GM18517 (cell line): ENCODE results near the gene ATP2C2.

ENCODE experiments used
- ATAC-seq: cut with Tn5 transposase; IDR thresholded peaks from one replicate; pipeline ENCODE4 v1.9.1; 2021; ENCODE audit warnings: mild to moderate bottlenecking, moderate library complexity; ENCODE audit not compliant: unreplicated experiment

ATP2C2 gene

GRCh38 chr16:84466692-84467091 is 98.4 kb downstream of the ATP2C2 start:
- no peak for ATAC-seq

DNA sequence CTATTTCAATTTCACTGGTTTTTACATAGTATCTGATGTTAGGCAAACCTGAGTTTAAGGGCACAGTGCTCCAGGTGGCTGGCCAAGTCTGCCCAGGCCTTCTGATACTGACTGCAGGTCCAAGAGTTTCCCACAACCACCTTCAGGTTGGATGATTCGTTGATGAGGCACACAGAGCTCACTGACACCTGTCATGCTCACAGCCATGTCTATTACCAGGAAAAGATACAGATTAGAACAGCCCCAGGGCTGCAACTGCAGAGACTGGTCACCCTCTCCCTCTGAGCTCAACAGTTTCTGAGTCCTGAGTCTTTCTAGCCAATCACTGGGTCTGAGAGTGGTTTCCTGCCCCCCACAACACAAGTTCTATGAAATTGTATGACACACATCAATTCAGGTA is 98.9 kb downstream of the ATP2C2 start:
- ATAC-seq = no peak

DNA sequence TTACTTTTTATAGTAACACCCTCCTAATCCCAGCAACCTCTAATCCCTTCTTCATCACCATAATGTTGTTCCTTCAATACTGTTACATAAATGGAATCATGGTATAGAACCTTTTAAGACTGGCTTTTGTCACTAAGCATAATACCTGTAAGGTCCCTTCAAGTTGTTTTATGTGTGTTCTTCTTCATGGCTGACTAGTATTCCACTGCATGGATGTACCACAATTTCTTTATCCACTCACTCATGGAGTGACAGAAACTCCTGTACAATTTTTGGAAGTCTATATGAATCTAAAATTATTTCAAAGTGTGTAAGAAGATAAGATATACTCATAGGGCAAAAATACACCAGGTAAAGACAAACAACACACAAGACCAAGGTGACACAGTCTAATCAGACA is 99.4 kb downstream of the ATP2C2 start:
- ATAC-seq = no peak

- no peak for ATAC-seq
Measured at GRCh38 chr16:84471316-84471715, 103.0 kb downstream of the ATP2C2 start.

- ATAC-seq = no peak
Measured at GRCh38 chr16:84471966-84472365, 103.6 kb downstream of the ATP2C2 start.

GRCh38 chr16:84475643-84476240 is 107.4 kb downstream of the ATP2C2 start:
- ATAC-seq = no peak

DNA sequence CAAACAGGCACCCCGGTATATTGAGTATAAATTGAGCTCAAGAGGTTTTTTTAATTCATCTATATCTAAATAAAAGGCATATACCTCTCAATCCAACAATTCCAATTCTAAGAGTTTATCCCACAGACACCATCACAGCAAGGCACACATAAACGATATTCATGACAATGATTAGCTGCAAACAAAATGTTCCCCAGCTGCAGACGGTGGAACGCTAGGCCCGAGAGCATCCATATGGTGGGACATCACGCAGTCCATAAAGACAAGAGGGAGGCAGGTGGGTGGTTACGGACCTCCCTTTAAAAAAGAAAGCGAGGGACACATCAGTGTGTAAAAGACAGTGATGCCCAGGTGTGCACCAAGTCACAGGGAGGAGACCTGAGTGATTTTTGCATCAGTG is 108.1 kb downstream of the ATP2C2 start:
- ATAC-seq = no peak

DNA sequence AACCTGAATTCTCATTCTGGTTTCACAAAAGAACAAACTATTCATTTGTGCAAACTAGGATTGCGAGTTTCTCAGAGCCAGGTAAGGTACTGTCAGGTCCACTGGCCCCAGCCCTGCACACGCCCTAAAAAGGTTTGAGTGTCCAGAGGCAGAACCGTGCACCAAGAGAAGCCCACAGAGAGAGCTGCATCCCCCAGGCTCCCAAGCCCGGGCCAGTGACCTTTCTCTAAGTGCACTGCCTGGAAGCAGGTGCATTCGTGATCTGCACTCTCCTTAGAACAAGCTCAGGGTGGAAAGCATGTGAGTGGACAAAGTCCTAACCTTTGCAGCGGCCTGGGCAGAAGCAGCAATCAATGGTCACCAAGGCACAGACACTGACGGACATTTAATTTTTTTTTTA is 109.3 kb downstream of the ATP2C2 start:
- no peak for ATAC-seq

DNA sequence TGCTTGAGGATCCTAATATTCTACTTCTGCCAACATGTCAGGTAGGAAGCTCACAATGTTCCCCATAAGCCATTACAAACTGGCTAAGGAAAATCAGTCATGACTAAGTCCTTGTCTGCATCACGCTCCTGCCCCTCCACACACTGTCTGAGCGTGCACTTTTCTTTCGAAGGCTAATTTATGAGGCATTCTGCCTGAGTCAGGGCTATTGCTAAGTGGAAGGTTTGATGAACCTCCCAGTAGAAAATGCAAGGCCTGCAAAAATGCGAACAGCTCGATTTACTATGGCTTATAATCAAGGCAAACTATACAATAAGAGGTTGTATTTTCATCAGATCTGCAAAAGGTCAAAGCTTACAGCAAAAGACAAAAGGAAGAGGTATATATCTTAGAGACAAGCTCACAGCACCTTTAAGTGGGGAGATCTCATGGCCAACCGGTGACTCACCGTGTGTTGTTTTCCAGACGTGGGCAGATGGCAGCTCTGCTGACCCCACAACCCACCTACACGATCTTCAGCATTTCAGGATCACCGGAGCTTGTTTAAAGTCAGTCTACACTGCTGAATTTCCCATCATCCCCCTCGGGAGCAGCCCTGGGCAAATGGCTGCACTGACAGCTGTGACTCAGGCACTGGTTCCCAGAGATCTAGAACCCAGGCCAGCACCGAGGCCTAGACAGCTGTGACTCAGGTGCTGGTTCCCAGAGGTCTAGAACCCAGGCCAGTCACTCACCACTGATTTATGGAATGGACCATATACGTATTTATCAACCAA is 110.0 kb downstream of the ATP2C2 start:
- ATAC-seq = no peak

- no peak for ATAC-seq
Measured at GRCh38 chr16:84479716-84480450, 111.5 kb downstream of the ATP2C2 start.

DNA sequence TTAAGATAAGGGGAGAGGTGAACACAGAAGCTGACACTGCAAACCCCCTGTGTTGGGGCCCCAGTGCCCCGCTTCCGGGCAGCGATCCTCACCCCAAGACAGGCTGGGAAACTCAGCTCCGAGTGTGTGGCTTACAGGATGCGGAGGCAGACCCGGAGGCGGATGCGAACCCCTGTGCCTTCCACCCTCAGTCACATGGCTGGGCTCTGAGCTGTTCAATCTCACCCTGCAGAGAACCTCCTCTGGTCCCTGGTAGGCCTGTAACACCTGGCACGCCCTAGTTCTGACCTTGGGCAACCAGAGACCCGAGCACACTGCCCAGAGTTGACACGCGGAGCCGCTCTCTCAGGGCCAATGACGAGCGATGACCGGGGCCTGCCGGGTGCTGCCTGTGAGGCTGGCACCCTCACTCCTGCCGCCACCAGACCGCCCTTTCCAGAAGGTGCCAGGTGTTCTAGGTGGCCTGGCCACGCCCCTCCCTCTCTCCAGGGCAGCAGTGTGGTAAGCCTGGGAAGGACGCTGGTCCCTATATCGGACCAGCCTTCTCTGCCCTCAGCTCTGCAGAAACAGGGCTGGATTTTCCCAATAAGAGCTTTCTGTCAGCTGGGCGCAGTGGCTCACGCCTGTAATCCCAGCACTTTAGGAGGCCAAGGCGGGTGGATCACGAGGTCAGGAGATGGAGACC is 112.9 kb downstream of the ATP2C2 start:
- ATAC-seq = no peak

GRCh38 chr16:84482001-84482891 is 113.9 kb downstream of the ATP2C2 start:
- ATAC-seq = no peak

DNA sequence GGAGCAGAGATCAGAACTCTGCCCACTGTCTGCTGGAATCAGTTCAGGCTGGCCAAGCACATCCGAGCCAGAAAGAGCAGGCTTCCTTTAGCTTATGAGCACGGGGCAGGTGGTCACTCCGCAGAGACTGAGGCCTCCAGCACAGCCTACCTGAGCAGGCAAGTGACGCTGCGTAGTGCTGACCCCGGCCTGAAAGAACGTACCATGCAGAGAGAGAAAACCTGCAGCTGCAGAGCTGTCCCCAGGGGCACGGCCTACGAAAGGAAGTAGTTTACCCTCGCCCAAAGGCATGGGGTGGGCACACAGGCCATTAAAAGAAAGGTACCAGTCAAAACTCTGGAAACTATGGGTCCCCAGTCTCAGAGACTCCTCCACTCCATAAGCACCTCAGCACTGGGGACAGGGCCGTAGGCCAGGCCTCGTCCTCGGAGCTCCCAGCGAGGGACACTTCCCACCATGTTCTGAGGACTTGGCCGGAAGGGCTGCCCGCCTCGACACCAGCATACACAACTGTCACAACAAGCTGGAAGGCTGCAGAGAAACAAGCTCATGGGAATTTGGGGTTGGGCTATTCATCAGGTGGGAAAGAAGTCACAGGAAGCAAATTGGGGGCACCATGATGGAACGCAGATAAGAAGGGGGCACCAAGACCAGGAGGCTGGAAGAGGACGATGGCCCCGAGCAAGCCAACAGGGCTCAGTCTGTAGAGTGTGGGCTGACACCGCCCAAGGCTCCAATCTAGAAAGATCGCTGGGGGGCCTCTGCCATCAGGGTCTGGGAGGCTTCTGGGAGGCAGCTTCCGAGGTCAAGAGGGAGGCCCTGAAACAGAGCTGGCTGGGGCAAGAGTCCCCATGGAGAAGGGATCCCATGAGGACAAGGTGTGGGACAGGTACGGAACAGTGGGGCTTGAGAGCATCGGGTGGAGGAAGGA is 114.9 kb downstream of the ATP2C2 start:
- ATAC-seq = no peak

- ATAC-seq = no peak
Measured at GRCh38 chr16:84483882-84484565, 115.7 kb downstream of the ATP2C2 start.

DNA sequence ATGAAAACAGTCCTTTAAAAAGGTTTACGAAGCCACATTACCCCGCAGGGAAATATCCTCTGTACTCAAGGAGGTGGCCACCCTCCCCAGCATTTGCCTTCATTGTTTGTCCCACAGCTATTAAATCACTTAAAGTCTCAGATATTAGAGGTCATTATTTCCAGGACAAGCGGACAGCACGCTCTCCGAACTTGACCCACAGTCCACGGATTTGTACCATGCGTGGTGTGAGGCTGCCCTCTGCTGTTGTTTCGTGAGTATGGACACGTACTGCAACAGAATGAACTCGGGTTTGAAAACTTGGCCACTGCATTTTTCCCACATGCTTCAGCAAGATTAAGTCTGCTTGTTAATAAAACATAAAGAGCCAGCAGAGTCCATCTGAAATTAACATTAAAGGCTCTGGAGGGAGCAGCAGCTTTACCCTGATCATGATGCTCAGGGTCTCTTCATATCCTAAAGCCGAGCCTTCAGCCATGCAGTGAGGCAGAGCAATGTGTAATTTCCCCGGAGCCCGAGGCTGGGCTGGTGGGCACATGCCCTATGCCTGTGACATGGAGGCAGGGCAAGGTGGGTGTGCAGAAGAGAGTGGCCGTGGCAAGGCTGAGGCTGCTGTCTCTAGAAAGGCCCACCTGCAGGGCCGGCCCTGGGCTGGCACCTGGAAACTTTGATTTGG is 116.4 kb downstream of the ATP2C2 start:
- ATAC-seq = no peak

- no peak for ATAC-seq
Measured at GRCh38 chr16:84485255-84486010, 117.1 kb downstream of the ATP2C2 start.

DNA sequence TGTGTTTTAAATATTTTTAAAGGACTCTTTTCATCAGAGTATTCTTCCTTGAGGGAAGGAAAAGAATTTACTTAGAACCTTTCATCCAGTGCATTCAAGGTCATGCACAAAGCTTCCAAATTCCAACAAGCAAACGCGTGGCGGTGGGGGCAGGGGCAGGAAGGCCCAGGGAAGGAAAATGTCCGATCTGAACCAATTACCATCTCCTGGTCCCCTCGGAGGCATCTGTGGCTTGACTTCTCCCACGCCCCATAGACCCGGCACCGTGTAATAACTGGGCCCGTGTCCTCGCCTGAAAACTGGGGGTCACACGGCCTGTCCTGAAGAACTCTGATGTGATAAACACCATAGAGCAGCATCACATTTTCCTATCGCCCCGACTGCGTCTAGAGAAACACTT is 117.8 kb downstream of the ATP2C2 start:
- no peak for ATAC-seq
